ENCODE measurements around the gene B3GNT9.
A peak's percentile ranks its signal among the peaks of the same experiment; 100 is the strongest.

Gene B3GNT9

GRCh38 chr16:67166598-67167168 is 15.9 kb upstream of the B3GNT9 start:
- no peak for DNase-seq (ENCODE audit: low spot score)

GRCh38 chr16:67166110-67166547 is 15.3 kb upstream of the B3GNT9 start:
- no peak for DNase-seq (ENCODE audit: low spot score)

- no peak for DNase-seq (ENCODE audit: low spot score)
Measured at GRCh38 chr16:67165121-67166078, 14.6 kb upstream of the B3GNT9 start.

GRCh38 chr16:67164599-67165061 is 13.8 kb upstream of the B3GNT9 start, which contains the start of gene HSF4:
HSF4 (plus strand) TSS chr16:67164745; CDS start chr16:67164812, 67 bp downstream.
- DNase-seq (ENCODE audit: low spot score) = no peak

- DNase-seq (ENCODE audit: low spot score) = no peak
Measured at GRCh38 chr16:67163999-67164558, 13.3 kb upstream of the B3GNT9 start.

- DNase-seq (ENCODE audit: low spot score) = peak; percentile 47
Measured at GRCh38 chr16:67163164-67163998, 12.6 kb upstream of the B3GNT9 start.

- DNase-seq (ENCODE audit: low spot score) = no peak
Measured at GRCh38 chr16:67162506-67163163, 11.8 kb upstream of the B3GNT9 start.

- no peak for DNase-seq (ENCODE audit: low spot score)
Measured at GRCh38 chr16:67161595-67162058, 10.8 kb upstream of the B3GNT9 start.

GRCh38 chr16:67158637-67159600 is 8.1 kb upstream of the B3GNT9 start:
- no peak for DNase-seq (ENCODE audit: low spot score)

GRCh38 chr16:67157892-67158635 is 7.3 kb upstream of the B3GNT9 start:
- no peak for DNase-seq (ENCODE audit: low spot score)

- no peak for DNase-seq (ENCODE audit: low spot score)
Measured at GRCh38 chr16:67157106-67157748, 6.4 kb upstream of the B3GNT9 start.

- DNase-seq (ENCODE audit: low spot score) = no peak
Measured at GRCh38 chr16:67156143-67156844, 5.5 kb upstream of the B3GNT9 start.

- DNase-seq (ENCODE audit: low spot score) = peak; percentile 54
Measured at GRCh38 chr16:67155295-67156142, 4.7 kb upstream of the B3GNT9 start.

- DNase-seq (ENCODE audit: low spot score) = no peak
Measured at GRCh38 chr16:67154578-67155294, 3.9 kb upstream of the B3GNT9 start.

GRCh38 chr16:67151431-67152097 is 766 bp upstream of the B3GNT9 start:
- no peak for DNase-seq (ENCODE audit: low spot score)

All from pons (tissue), 1 donor.